IPS DF 6.9 (cell line): ENCODE data around the gene SEMA3C.

Experiments
- DNase-seq: peaks from one replicate; pipeline ENCODE4 v3.0.0-alpha.2; 2013; ENCODE audit warnings: low read depth, low spot score
- H3K27ac ChIP-seq: one replicate; pipeline ENCODE4 v1.5.1; 2013; ENCODE audit warnings: low read length, control low read depth
- H3K27me3 ChIP-seq: 2 replicates; pipeline ENCODE4 v1.6.1; 2013; ENCODE audit warnings: mild to moderate bottlenecking, low read length; ENCODE audit not compliant: control insufficient read depth, insufficient read depth
- H3K36me3 ChIP-seq: 2 replicates; pipeline ENCODE4 v1.6.1; 2013; ENCODE audit warnings: low read length; ENCODE audit not compliant: control insufficient read depth, insufficient read depth
- H3K4me1 ChIP-seq: 2 replicates; pipeline ENCODE4 v1.6.1; 2013; ENCODE audit warnings: low read length; ENCODE audit not compliant: control insufficient read depth, insufficient read depth
- H3K4me3 ChIP-seq: 2 replicates; pipeline ENCODE4 v1.5.1; 2013; ENCODE audit warnings: mild to moderate bottlenecking, low read length
- H3K9me3 ChIP-seq: 2 replicates; pipeline ENCODE4 v1.6.1; 2013; ENCODE audit warnings: low read length, inconsistent platforms; ENCODE audit not compliant: control insufficient read depth, insufficient read depth
- WGBS: extraction: QIAGEN DNeasy Blood & Tissue Kit; methylation state at CpG from one replicate; pipeline ENCODE4 v1.1.7; 2013; ENCODE audit warnings: mixed read lengths, missing lambda C conversion rate; ENCODE audit not compliant: insufficient read length, insufficient coverage; 5-methylcytosine and 5-hydroxymethylcytosine counted together

SEMA3C gene

DNA sequence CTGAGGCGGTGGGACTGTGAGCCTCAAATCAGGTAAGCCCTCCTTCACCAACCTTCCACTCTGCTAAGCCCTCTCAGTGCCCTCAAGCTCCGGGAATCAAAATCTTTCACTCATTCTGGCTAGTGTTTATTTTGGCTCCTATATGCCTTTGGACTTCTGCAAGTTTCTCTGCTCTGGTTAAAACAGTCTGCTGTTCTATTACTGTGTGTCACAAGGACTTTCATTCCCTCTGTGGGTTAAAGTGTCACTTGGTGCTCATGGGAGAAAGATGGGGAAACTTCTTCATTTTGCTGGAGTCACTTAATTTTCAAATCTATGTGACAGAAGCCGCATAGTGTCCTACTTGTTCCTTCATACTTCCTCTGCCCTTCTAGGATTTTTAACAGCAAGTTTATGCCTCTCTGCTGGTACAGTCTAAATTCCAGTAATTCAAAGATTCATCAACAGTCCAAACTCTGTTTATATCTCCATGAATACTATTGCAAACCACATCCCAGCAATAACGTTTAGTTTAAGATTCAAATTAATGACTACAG is 219.1 kb downstream of the SEMA3C start:
- no peaks in the 10 kb centered on the region for H3K27me3 ChIP-seq
- no peak overlapping the region for H3K27ac ChIP-seq
- H3K36me3 ChIP-seq = no peaks in the 10 kb centered on the region
- H3K4me1 ChIP-seq = no peaks in the 10 kb centered on the region
- no peaks in the 10 kb centered on the region for H3K9me3 ChIP-seq
- no CpG with 5 or more reads among the region's 4 CpGs for WGBS
- no peak for DNase-seq
- no peak overlapping the region for H3K4me3 ChIP-seq

DNA sequence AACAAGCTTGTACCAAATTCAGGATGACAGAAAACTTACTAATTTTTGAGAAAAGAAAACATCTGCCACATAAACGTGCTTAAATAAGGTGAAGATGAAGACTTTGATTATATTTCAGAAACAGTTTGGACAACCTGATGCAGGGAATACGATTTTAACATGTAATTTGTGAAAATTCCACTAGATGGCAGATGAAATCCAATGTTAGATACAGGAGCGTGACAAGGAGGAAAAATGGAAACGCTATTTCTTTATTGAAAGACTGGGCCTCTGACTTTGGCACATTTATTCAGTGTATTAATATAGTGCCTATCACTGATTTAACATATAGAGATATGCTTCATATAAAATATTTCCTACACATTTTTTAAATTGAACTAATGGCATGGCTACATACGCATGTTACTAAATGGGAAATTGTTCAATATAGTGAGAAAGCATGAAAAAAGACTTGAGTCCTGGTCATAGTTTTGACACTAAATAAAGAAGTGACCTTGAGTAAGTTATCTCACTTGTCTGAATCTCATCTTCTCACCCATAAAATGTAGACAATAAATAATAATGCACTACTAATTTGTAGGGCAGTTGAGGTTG is 219.7 kb downstream of the SEMA3C start:
- H3K4me3 ChIP-seq = no peak overlapping the region
- no peaks in the 10 kb centered on the region for H3K36me3 ChIP-seq
- DNase-seq = no peak
- H3K27ac ChIP-seq = no peak overlapping the region
- no peaks in the 10 kb centered on the region for H3K27me3 ChIP-seq
- no peaks in the 10 kb centered on the region for H3K9me3 ChIP-seq
- no peaks in the 10 kb centered on the region for H3K4me1 ChIP-seq
- WGBS = no CpG with 5 or more reads among the region's 5 CpGs
